Coronary artery (tissue), 2 donors: ENCODE measurements around the gene NFIB.

Experiments
- DNase-seq: peaks from one replicate; pipeline ENCODE4 v3.0.0-alpha.2; 2017; ENCODE audit warnings: low spot score
- H3K27ac ChIP-seq, 2 donors: fragments of 200-600 bp; sonication (generic); one replicate each; pipeline ENCODE4 v1.5.1; 2016 to 2019
- H3K4me3 ChIP-seq: fragments of 200-600 bp; sonication (generic); 2 replicates; pipeline ENCODE4 v1.5.1; 2016; ENCODE audit warnings: mild to moderate bottlenecking, moderate library complexity
- TF ChIP-seq, protein P1 (sequence below): fragments of 200-600 bp; sonication (generic); IDR thresholded peaks from one replicate; pipeline ENCODE4 v1.5.1; 2019; ENCODE audit warnings: antibody characterized with exemption

NFIB gene

DNA sequence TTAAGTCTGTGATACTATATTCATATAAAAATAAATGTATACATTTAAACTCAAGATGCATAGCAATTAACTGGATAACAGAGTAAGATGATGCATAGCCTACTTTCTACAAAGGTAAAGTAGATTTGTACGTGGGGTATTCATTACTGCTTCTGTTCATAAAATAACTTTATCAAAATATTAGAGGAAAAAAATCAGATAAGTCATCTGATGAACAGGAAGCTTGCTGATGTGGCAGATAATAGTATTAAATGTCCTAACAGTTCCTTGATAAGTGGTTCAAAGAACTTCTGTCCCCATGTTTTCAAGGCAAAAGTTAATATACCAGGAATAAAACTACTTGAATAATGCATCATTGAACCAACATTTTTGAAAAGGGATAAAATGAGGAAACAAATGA, 123.7 kb downstream of the NFIB start:
- no peak for DNase-seq
- TF ChIP-seq, protein P1, sequence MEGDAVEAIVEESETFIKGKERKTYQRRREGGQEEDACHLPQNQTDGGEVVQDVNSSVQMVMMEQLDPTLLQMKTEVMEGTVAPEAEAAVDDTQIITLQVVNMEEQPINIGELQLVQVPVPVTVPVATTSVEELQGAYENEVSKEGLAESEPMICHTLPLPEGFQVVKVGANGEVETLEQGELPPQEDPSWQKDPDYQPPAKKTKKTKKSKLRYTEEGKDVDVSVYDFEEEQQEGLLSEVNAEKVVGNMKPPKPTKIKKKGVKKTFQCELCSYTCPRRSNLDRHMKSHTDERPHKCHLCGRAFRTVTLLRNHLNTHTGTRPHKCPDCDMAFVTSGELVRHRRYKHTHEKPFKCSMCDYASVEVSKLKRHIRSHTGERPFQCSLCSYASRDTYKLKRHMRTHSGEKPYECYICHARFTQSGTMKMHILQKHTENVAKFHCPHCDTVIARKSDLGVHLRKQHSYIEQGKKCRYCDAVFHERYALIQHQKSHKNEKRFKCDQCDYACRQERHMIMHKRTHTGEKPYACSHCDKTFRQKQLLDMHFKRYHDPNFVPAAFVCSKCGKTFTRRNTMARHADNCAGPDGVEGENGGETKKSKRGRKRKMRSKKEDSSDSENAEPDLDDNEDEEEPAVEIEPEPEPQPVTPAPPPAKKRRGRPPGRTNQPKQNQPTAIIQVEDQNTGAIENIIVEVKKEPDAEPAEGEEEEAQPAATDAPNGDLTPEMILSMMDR = no peak
- no peak overlapping the region for H3K4me3 ChIP-seq
- H3K27ac ChIP-seq = no peak overlapping the region

DNA sequence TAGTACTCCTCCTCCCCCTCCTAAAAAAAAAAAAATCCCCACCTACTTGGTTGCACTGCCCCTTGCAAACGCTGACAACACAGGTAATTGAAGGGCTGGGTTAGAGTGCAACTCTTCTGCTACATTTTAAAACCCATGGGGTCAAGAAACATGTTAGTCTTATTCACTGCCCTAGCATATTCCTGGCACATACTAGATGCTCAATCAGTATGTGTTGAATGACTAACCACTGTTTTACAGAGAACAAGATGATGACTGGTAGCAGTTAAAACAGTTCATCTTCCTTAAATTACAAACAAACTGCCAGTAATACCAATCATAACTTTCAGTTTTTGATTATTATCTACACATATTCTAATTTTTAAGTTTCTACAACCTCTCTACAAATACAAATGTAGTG, 124.4 kb downstream of the NFIB start:
- H3K27ac ChIP-seq = no peak overlapping the region
- H3K4me3 ChIP-seq = no peak overlapping the region
- TF ChIP-seq, protein P1 = no peak
- DNase-seq = no peak

DNA sequence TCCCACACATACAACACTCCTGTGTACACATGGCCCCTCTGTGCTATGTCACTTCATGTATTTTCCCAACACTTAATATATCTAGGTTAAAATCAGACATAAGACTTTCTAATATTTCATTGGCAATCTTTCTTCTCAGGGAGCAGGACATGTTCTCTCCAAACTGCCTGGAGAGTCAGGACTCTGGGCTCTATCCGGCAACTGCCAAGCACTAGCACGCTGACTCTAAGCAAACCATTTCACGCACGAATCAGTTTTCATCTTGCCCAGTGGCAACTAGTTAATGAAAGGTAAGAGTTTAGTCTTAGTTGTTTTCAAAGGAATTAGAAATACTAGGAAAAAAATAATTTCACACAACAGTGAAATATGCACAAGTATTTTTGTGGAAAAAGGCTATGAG, 124.8 kb downstream of the NFIB start:
- Histone ChIP-seq H3K4me3 (no peak overlapping the region), H3K27ac (no peak overlapping the region)
- no peak for DNase-seq
- TF ChIP-seq, protein P1 = no peak

DNA sequence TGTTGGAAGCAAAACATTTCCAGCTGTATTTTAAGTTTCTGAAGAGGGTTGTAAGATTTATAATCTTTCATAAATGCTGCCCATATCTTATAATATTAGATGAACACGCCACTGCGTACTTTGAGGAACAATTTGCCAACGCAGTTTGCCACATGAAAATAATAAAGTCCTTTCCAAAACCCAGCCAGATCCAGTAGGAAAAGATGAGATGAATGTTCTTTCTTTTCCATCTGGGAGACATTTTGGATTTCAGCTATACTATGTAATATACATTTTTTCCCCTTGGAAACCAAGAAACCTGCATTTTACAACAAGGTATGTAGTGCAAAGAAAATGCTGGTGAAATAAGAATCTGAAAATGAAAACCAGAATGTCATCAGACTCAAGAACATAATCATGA, 125.4 kb downstream of the NFIB start:
- no peak for DNase-seq
- TF ChIP-seq, protein P1 = no peak
- H3K4me3 ChIP-seq = no peak overlapping the region
- no peak overlapping the region for H3K27ac ChIP-seq

DNA sequence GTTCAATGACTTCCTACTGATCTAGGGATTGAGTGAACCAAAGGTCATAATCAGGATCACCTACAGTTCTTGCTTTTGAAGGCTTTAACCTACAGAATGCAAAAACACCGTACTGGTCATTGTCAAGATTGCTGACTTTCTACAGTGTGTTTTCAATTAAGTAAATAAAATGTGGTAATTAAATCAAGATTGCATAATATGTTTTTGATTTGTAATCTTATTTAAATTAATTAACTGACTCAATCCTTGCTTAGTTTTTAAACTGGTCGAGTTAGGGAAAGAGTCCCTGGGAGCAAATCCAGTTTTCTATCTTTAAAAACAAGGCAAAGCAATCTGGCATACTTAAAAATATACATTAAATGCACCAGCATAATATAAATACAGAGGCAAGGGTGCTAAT, 125.9 kb downstream of the NFIB start:
- TF ChIP-seq, protein P1 = no peak
- H3K4me3 ChIP-seq = no peak overlapping the region
- H3K27ac ChIP-seq = no peak overlapping the region
- no peak for DNase-seq

DNA sequence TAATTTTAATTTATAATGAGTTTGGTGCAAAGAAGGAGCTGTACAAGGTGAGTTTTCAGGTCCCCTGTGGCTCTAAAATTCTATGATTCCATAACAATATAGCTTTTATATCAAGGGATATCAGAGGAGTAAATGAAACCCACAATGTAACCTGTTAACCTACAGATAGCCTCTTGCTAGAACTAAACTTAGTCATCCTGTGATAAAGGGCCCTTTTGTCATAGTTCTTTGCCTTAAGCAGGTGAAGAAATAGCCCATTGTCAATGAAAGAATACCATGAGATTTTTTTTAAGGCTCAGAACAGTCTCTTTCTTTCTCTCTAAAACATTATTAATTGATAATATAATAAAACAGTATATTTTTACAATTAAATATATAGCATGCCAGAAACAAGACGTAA, 127.8 kb downstream of the NFIB start:
- Histone ChIP-seq H3K27ac (no peak overlapping the region), H3K4me3 (no peak overlapping the region)
- TF ChIP-seq, protein P1 = no peak
- DNase-seq = no peak

DNA sequence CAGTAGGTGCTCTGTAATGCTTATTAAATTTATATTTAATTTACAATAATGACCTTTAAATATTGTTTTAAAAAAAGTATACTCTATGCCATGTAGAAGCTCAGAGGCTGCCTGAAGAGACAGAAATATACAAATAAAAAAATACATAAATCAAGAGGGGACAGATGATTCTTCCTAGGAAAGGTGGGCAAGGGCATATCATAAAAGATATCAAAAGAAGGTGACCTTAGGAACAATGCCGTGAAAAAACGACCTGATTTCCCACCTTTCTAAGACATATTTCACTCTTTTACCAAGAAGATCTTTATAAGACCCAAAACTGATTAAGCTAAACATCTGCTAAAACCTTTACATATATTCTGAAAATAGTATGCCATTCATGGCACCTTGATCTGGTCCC, 128.9 kb downstream of the NFIB start:
- no peak for DNase-seq
- Histone ChIP-seq H3K4me3 (no peak overlapping the region), H3K27ac (no peak overlapping the region)
- TF ChIP-seq, protein P1 = no peak
